DND-41 (cell line): ENCODE results near the gene GNB3.
A peak's percentile ranks its signal among the peaks of the same experiment; 100 is the strongest.

Experiments used
- CTCF ChIP-seq: IDR thresholded peaks from 2 replicates; pipeline ENCODE4 v1.5.1; 2012; ENCODE audit warnings: borderline replicate concordance, low read length, moderate library complexity, mild to moderate bottlenecking; ENCODE audit not compliant: poor library complexity, severe bottlenecking; ENCODE audit errors: extremely low read depth
- EZH2 ChIP-seq: IDR thresholded peaks from 3 replicates; pipeline ENCODE4 v1.6.1; 2012; ENCODE audit warnings: borderline replicate concordance, low read depth, mild to moderate bottlenecking, moderate library complexity, low read length, inconsistent platforms; ENCODE audit not compliant: severe bottlenecking

GRCh38 chr12:6821591-6822425 lies 18.9 kb upstream of the GNB3 start, which contains the start of gene GPR162:
- TF ChIP-seq CTCF (no peak), EZH2 (peak; percentile 79)
